ENCODE data around the gene IRF9. TPM values are rescaled to one million over a fixed set of nuclear protein-coding genes. Genes with fewer than 3 reads are reported as not detected.
A peak's percentile ranks its signal among the peaks of the same experiment; 100 is the strongest.

Gene IRF9
- total and polyA plus RNA-seq, 2 of the 13 experiments (the other 11 are each of a cell fraction or from before 2014, with no cell fraction given): 14.9 to 49.7 TPM

GRCh38 chr14:24212924-24213865 lies 52.1 kb downstream of the IRF9 start, which contains the start of gene CHMP4A (continued):
- TF ChIP-seq GATAD1 (CRISPR knock-in tag; IDR thresholded peaks at IDR 0.05): peak; percentile 99
- peak; percentile 74; the same call in 1 of the 2 replicates for TF ChIP-seq ZBTB10 (CRISPR knock-in tag; IDR thresholded peaks at IDR 0.05; ENCODE audit: borderline replicate concordance)
- TF ChIP-seq BRF2 (CRISPR knock-in tag; IDR thresholded peaks at IDR 0.05): peak; percentile 93
- TF ChIP-seq ZNF713 (CRISPR knock-in tag; IDR thresholded peaks at IDR 0.05): peak; percentile 85; the same call in 1 of the 2 replicates
- peak; percentile 52 for TF ChIP-seq ZNF629 (CRISPR knock-in tag; conservative IDR thresholded peaks at IDR 0.05)
- no peak for TF ChIP-seq PCBP2 (optimal IDR thresholded peaks at IDR 0.05; ENCODE audit: low read depth, low read length, poor library complexity, severe bottlenecking)
- TF ChIP-seq ZFP82 (CRISPR knock-in tag; IDR thresholded peaks at IDR 0.05; ENCODE audit: borderline replicate concordance): no peak
- TF ChIP-seq NR2C2 (CRISPR knock-in tag; IDR thresholded peaks at IDR 0.05; ENCODE audit: borderline replicate concordance): peak; percentile 93
- TF ChIP-seq HOXA7 (CRISPR knock-in tag; IDR thresholded peaks at IDR 0.05): no peak
- peak; percentile 29; the same call in 1 of the 2 replicates for TF ChIP-seq RARA (CRISPR knock-in tag; IDR thresholded peaks at IDR 0.05)
- peak; percentile 99 for TF ChIP-seq NFKB2 (CRISPR knock-in tag; IDR thresholded peaks at IDR 0.05; ENCODE audit: borderline replicate concordance)
- no peak for TF ChIP-seq PHB2 (IDR thresholded peaks at IDR 0.05; ENCODE audit: partially characterized antibody)
- TF ChIP-seq ZNF776 (CRISPR knock-in tag; IDR thresholded peaks at IDR 0.05): peak; percentile 98
- no peak for TF ChIP-seq ZXDC (CRISPR knock-in tag; IDR thresholded peaks at IDR 0.05)
- peak; percentile 98 for TF ChIP-seq ZNF256 (CRISPR knock-in tag; conservative IDR thresholded peaks at IDR 0.05)
- peak; percentile 100 for TF ChIP-seq ZFP91 (CRISPR knock-in tag; IDR thresholded peaks at IDR 0.05; ENCODE audit: borderline replicate concordance)
- peak; percentile 26; the same call in 1 of the 2 replicates for TF ChIP-seq ZNF83 (CRISPR knock-in tag; IDR thresholded peaks at IDR 0.05; ENCODE audit: borderline replicate concordance)
- peak; percentile 97 for TF ChIP-seq KLF13 (CRISPR knock-in tag; IDR thresholded peaks at IDR 0.05)
- TF ChIP-seq ZNF720 (CRISPR knock-in tag; IDR thresholded peaks at IDR 0.05): no peak
- peak; percentile 96 for TF ChIP-seq ZNF263 (CRISPR knock-in tag; IDR thresholded peaks at IDR 0.05)
- peak; percentile 96; the same call in 1 of the 2 replicates for TF ChIP-seq KDM3A (CRISPR knock-in tag; IDR thresholded peaks at IDR 0.05; ENCODE audit: low read depth)

Measured in HepG2 (cell line).